OCI-LY3 (cell line): ENCODE results near the gene GARS1.

Experiments used
- CTCF ChIP-seq: fragments of 200-600, 300-600 bp; sonication (generic); IDR thresholded peaks from 2 replicates; pipeline ENCODE4 v1.5.1; 2014; ENCODE audit warnings: antibody characterized with exemption, low read length, low read depth
- EZH2phosphoT487 ChIP-seq: fragments of 200-600 bp; shearing (Covaris generic); IDR thresholded peaks from 2 replicates; pipeline ENCODE4 v1.6.1; 2018; ENCODE audit warnings: antibody characterized with exemption, mixed run types, low read depth

- no peak for TF ChIP-seq CTCF
- TF ChIP-seq EZH2phosphoT487: no peak
Measured at GRCh38 chr7:30589111-30589510, 5.6 kb upstream of the GARS1 start.
